Measurements from ENCODE around the gene TMIGD1. TPM values are rescaled to one million over a fixed set of nuclear protein-coding genes. Genes with fewer than 3 reads are reported as not detected.

TMIGD1 gene
- total RNA-seq, 4 donors from 2014 or later = not detected

DNA sequence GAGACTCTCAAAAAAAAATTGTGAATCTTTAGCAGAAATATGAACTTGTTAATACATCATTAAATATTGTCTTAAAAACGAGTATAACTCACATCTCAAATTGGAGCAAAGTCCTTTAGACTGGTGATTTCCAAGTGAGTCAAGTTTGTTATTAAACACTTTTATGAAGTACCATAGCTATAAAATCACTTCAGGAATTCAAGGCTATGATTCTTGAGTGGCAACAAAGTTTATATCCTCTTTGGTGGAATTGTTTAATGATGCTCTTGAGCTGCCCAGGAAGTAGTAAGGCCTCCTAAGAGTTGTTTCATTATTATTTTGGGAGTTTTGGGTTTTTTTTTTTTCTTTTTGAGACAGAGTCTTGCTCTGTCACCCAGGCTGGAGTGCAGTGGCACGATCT lies 25.5 kb downstream of the TMIGD1 start:
- intact Hi-C loops (cut with DNase I) = no loop called here
- WGBS, 2 donors = 76 to 83% methylated on average over 2 of the region's 2 CpGs
- TF ChIP-seq, protein P1, sequence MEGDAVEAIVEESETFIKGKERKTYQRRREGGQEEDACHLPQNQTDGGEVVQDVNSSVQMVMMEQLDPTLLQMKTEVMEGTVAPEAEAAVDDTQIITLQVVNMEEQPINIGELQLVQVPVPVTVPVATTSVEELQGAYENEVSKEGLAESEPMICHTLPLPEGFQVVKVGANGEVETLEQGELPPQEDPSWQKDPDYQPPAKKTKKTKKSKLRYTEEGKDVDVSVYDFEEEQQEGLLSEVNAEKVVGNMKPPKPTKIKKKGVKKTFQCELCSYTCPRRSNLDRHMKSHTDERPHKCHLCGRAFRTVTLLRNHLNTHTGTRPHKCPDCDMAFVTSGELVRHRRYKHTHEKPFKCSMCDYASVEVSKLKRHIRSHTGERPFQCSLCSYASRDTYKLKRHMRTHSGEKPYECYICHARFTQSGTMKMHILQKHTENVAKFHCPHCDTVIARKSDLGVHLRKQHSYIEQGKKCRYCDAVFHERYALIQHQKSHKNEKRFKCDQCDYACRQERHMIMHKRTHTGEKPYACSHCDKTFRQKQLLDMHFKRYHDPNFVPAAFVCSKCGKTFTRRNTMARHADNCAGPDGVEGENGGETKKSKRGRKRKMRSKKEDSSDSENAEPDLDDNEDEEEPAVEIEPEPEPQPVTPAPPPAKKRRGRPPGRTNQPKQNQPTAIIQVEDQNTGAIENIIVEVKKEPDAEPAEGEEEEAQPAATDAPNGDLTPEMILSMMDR (IDR thresholded peaks at IDR 0.05) = no peak
- TF ChIP-seq POLR2A (IDR thresholded peaks at IDR 0.05) = no peak

DNA sequence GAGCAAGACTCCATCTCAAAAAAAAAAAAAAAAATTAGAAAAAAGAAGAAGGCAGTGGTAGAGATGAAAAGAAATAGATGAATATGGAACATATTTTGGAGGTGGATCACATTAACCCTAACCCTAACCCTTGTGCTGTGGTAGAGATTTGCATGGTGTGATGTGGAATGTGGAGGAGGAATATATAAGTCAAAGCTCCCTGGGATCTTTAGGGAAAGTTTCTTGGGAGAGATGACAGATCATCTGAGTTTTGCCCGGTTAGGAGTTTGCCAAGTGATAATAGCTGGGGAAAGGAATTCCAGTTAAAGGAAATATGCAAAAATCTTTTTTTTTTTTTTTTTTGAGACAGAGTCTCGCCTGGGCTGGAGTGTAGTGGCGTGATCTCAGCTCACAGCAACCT lies 29.1 kb downstream of the TMIGD1 start:
- no peaks in the 10 kb centered on the region for H3K27me3 ChIP-seq
- H3K4me1 ChIP-seq = no peaks in the 10 kb centered on the region
- WGBS, 2 donors = 90 to 92% methylated on average over 3 of the region's 3 CpGs
- H3K4me3 ChIP-seq (replicated peaks in 1 of 3) = no peak overlapping the region
- intact Hi-C loops (cut with DNase I) = no loop called here
- DNase-seq = no peak
- H3K27ac ChIP-seq = no peak overlapping the region
- no peaks in the 10 kb centered on the region for H3K9me3 ChIP-seq
- TF ChIP-seq, protein P1 (IDR thresholded peaks at IDR 0.05) = no peak
- no peak for TF ChIP-seq POLR2A (IDR thresholded peaks at IDR 0.05)
- no peaks in the 10 kb centered on the region for H3K36me3 ChIP-seq

More for the DNA sequence above, 25.5 kb downstream of the TMIGD1 start:
- DNase-seq = no peak
- Histone ChIP-seq H3K27me3 (no peaks in the 10 kb centered on the region), H3K4me3 (replicated peaks in 1 of 3) (no peak overlapping the region), H3K36me3 (no peaks in the 10 kb centered on the region), H3K9me3 (no peaks in the 10 kb centered on the region), H3K4me1 (no peaks in the 10 kb centered on the region), H3K27ac (no peak overlapping the region)

DNA sequence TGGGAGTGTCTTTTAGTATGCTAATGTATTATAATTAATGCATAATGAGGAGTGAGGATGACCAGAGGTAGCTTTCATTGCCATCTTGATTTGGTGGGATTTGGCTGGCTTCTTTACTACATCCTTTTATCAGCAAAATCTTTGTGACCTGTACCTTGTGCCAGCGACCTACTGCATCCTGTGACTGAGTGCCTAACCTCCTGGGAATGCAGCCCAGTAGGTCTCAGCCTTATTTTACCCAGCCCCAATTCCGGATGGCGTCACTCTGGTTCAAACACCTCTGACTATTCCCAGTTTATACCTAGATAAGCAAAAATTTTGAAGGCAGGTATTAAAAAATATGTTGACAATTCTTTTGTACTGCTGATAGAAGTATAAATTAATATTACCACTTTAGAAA lies 31.6 kb downstream of the TMIGD1 start:
- Histone ChIP-seq H3K4me3 (replicated peaks in 1 of 3) (no peak overlapping the region), H3K36me3 (no peaks in the 10 kb centered on the region), H3K4me1 (no peaks in the 10 kb centered on the region), H3K27ac (no peak overlapping the region), H3K27me3 (no peaks in the 10 kb centered on the region), H3K9me3 (no peaks in the 10 kb centered on the region)
- TF ChIP-seq, protein P1 (IDR thresholded peaks at IDR 0.05) = no peak
- TF ChIP-seq POLR2A (IDR thresholded peaks at IDR 0.05) = no peak
- no peak for DNase-seq
- intact Hi-C loops (cut with DNase I) = no loop called here
- 72 to 80% methylated on average over 3 of the region's 3 CpGs for WGBS, 2 donors

DNA sequence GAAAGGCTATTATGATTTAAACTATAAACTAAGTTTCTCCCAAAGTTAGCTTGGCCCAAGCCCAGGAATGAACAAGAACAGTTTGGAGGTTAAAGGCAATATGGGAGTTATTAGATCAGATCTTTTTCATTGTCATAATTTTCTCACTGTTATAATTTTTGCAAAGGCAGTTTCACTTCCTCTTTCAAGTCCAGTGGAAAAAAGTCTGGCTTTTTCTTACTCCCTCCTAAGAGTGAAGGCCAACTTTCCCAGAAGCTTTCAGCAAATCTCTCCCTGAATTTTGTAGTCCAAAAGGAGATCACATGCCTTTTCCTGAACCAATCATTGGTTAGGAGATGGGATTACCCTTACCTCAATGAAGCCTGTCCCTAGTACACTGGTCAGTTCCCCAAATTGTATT lies 33.0 kb downstream of the TMIGD1 start:
- Histone ChIP-seq H3K9me3 (no peaks in the 10 kb centered on the region), H3K36me3 (no peaks in the 10 kb centered on the region), H3K4me3 (replicated peaks in 1 of 3) (no peak overlapping the region), H3K4me1 (no peaks in the 10 kb centered on the region), H3K27ac (no peak overlapping the region), H3K27me3 (no peaks in the 10 kb centered on the region)
- TF ChIP-seq, protein P1 (IDR thresholded peaks at IDR 0.05) = no peak
- no peak for TF ChIP-seq POLR2A (IDR thresholded peaks at IDR 0.05)
- intact Hi-C loops (cut with DNase I) = no loop called here
- no peak for DNase-seq

DNA sequence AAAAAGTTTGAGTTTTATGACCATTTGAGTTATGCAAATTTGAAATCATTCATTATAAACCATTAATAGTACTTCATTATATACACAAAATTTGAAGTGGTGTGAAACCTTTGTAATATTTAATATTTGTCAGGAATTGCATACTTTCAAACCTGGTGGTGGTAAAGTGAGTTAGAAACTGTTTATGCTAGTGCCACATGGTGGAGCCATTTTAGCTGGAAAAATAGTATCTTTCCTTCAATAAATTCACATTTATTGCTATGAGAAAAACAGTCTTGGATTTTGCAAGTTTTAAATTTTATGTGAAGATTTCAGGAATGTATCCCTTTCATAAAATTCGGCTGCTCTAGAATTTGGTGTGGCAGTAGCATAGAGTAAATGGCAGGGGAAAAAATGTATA lies 34.9 kb downstream of the TMIGD1 start:
- no peak overlapping the region for H3K27ac ChIP-seq
- TF ChIP-seq POLR2A (IDR thresholded peaks at IDR 0.05) = no peak
- TF ChIP-seq, protein P1 (IDR thresholded peaks at IDR 0.05) = no peak
- no peaks in the 10 kb centered on the region for H3K9me3 ChIP-seq
- H3K27me3 ChIP-seq = no peaks in the 10 kb centered on the region
- DNase-seq = no peak
- no peaks in the 10 kb centered on the region for H3K36me3 ChIP-seq
- no peaks in the 10 kb centered on the region for H3K4me1 ChIP-seq
- no peak overlapping the region for H3K4me3 ChIP-seq (replicated peaks in 1 of 3)
- whole genome bisulfite sequencing, 2 donors = 77 to 89% methylated on average over 1 of the region's 1 CpG
- intact Hi-C loops (cut with DNase I) = no loop called here

All from thyroid gland (tissue), 4 donors.